AG04450 (cell line): ENCODE measurements around the gene SPATA31E1. TPM values are rescaled to one million over a fixed set of nuclear protein-coding genes. Genes with fewer than 3 reads are reported as not detected.

Source experiments
- CTCF ChIA-PET: fragments of 300-600, 350-600 bp; formaldehyde crosslinking; extraction: SDS; loops from one replicate; lab custom pipeline; 2022; ENCODE audit warnings: antibody characterized with exemption, inconsistent platforms; lab: Charles Lee
- POLR2A ChIA-PET: fragments of 350-600 bp; formaldehyde crosslinking; extraction: SDS; loops from one replicate; lab custom pipeline; 2021; ENCODE audit warnings: antibody characterized with exemption, inconsistent platforms; lab: Yijun Ruan, JAX
- DNase-seq: peaks from one replicate; pipeline ENCODE4 v3.0.0-alpha.2; 2011; ENCODE audit warnings: low read depth, low spot score
- H3K27ac ChIP-seq: one replicate; pipeline ENCODE4 v1.5.1; 2012; ENCODE audit warnings: low read depth, low read length, control low read depth
- H3K27me3 ChIP-seq: one replicate; pipeline ENCODE4 v1.6.0; 2012; ENCODE audit warnings: low read length; ENCODE audit not compliant: control insufficient read depth, insufficient read depth
- H3K4me3 ChIP-seq: 2 replicates; pipeline ENCODE4 v1.5.1; 2011; ENCODE audit warnings: mild to moderate bottlenecking, low read depth, low read length, control low read depth
- H3K9me3 ChIP-seq: 2 replicates; pipeline ENCODE4 v1.5.1; 2012; ENCODE audit warnings: low read length; ENCODE audit not compliant: control insufficient read depth, insufficient read depth
- polyA plus RNA-seq: library from polyadenylated mRNA; depleted of rRNA; stranded (reverse); fragments of >200 nt; gene quantifications from 2 replicates; pipeline ENCODE4 v1.2.3, GENCODE V29; 2011
- TF ChIP-seq, protein P1 (sequence below): IDR thresholded peaks from 2 replicates; pipeline ENCODE4 v1.5.1; 2011; ENCODE audit warnings: low read depth, low read length, control low read depth, inconsistent platforms

The SPATA31E1 gene
- polyA plus RNA-seq, 1 experiment: 0.02 TPM

DNA sequence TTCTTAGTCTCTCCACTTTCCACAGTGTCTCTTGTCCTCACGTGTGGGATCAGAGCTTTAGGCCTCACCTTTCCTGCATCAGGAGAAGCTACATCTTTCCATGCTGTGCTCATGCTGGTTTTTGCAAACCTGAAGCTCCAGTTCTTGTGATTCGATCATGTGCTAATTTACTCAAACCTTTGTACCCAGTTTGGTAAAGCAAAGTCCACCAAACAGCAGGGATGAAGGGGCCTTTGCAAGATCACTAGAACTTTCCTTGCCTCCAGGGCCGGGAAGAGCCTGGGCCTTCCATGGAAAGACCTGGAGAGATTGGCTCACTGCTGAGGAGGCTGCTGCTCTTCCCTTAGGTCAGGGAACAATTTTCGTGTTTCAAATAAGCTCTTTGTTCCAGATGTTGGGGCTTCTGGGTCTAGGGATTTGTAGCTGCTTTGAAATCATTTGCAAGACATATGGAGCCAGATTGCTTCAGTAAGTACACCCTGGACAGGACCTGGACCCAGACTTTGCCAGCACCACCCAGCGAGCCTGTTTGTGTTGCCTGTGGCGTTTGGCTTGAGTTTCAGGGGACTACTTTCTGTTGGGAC lies 18.7 kb upstream of the SPATA31E1 start:
- ChIA-PET CTCF (no interaction called here), POLR2A (no interaction called here)
- TF ChIP-seq, protein P1, sequence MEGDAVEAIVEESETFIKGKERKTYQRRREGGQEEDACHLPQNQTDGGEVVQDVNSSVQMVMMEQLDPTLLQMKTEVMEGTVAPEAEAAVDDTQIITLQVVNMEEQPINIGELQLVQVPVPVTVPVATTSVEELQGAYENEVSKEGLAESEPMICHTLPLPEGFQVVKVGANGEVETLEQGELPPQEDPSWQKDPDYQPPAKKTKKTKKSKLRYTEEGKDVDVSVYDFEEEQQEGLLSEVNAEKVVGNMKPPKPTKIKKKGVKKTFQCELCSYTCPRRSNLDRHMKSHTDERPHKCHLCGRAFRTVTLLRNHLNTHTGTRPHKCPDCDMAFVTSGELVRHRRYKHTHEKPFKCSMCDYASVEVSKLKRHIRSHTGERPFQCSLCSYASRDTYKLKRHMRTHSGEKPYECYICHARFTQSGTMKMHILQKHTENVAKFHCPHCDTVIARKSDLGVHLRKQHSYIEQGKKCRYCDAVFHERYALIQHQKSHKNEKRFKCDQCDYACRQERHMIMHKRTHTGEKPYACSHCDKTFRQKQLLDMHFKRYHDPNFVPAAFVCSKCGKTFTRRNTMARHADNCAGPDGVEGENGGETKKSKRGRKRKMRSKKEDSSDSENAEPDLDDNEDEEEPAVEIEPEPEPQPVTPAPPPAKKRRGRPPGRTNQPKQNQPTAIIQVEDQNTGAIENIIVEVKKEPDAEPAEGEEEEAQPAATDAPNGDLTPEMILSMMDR: no peak
- Histone ChIP-seq H3K27me3 (no peaks in the 10 kb centered on the region), H3K9me3 (peaks cover 12% of the 10 kb centered on the region), H3K27ac (no peak overlapping the region), H3K4me3 (no peak overlapping the region)
- DNase-seq: no peak

DNA sequence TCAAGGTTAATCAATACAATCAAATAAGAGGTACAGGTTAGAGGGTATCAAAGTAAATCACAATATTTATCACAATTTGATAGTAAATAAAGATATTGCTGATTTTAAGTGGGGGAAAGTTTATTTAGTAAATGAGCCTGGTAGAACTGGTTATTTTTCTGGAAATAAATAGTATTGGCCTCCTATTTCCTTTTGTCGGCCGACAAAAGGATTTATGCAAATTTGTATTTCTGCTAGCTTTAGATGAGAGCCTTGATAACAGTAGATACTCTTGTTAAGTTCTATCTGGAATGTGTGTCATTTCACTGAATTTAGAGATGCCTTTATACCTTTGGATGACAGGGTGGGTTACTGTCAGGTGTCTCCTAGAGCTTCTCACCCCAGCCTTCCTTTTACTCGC lies 17.8 kb upstream of the SPATA31E1 start:
- DNase-seq: no peak
- CTCF ChIA-PET: no interaction called here
- H3K27ac ChIP-seq: no peak overlapping the region
- H3K27me3 ChIP-seq: no peaks in the 10 kb centered on the region
- TF ChIP-seq, protein P1: no peak
- POLR2A ChIA-PET: no interaction called here
- H3K4me3 ChIP-seq: no peak overlapping the region
- H3K9me3 ChIP-seq: peaks cover 4% of the 10 kb centered on the region

DNA sequence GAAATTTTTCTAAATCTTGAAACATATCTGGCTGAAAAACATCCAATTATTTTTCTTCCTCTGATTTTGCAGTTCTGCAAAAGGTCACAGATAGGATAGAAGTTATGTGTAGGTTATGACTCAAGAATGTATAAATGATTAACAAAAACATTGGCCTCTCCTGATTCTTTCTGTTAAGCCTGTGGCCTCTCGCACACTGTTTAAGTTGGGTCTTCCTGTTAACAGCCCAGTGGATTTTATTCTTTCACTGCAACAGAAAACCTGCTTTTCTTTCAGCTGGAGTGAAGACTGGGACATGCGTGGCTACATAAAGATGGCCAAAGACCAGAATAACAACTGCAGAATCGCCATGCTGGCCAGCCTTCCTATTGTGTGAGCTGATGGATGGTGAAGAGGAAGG lies 17.1 kb upstream of the SPATA31E1 start:
- H3K9me3 ChIP-seq: peaks cover 4% of the 10 kb centered on the region; the same call in 1 of the 2 replicates
- no peak for DNase-seq
- ChIA-PET POLR2A (no interaction called here), CTCF (interaction anchor here (1.1 kb wide), 1 partner anchor 713 kb away, joined by 3 read pairs; no protein-coding TSS in a partner anchor)
- no peaks in the 10 kb centered on the region for H3K27me3 ChIP-seq
- peak overlapping the region; percentile 47 for H3K27ac ChIP-seq
- TF ChIP-seq, protein P1: no peak
- H3K4me3 ChIP-seq: no peak overlapping the region

DNA sequence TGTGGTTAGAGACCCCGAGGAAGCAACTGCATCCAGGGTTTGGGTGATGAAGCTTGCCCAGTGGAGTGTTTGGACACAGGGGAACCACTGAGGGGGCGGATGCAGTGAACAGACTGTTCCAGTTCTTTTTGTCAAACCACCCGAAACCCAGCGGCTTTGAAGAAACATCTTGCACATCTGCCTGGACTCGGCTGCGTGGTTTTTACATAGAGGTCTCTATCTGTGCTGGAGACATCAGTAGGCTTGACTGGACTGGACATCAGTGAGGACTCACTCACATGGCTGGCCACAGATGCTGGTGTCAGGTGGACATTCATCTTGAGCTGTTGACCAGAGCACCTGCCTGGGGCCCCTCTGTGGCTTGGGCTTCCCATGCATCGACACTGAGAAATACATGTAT lies 15.3 kb upstream of the SPATA31E1 start:
- CTCF ChIA-PET: no interaction called here
- Histone ChIP-seq H3K4me3 (no peak overlapping the region), H3K9me3 (peaks cover 6% of the 10 kb centered on the region; the same call in 1 of the 2 replicates), H3K27ac (no peak overlapping the region), H3K27me3 (no peaks in the 10 kb centered on the region)
- TF ChIP-seq, protein P1: no peak
- POLR2A ChIA-PET: no interaction called here
- DNase-seq: no peak

DNA sequence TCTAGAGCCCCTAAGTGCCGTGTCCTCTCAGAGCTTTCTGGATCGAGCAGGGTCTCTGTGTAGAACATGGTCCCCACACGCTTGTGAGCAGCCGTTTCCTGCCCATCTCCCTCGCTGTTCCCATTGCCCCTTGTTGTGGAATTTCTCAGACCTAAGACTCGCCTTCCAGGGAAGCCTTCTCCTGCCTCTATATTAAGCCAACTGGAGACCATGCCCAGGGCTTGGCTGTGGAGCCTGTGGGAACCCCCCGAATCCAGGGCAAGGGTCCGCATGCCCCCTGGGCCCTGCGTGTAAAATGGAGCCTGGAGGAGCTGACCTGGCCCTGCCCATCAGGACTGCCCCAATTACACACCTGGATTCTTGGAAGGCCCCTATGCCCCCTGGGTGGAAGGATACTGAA lies 14.5 kb upstream of the SPATA31E1 start:
- TF ChIP-seq, protein P1: no peak
- H3K4me3 ChIP-seq: no peak overlapping the region
- ChIA-PET CTCF (no interaction called here), POLR2A (no interaction called here)
- H3K27ac ChIP-seq: no peak overlapping the region
- no peak for DNase-seq
- no peaks in the 10 kb centered on the region for H3K27me3 ChIP-seq
- peaks cover 6% of the 10 kb centered on the region; the same call in 1 of the 2 replicates for H3K9me3 ChIP-seq
